ENCODE data around the gene SYNGR1.

SYNGR1 gene

GRCh38 chr22:39432361-39432811 is 82.6 kb downstream of the SYNGR1 start:
- no peak for DNase-seq

- no peak for DNase-seq
These were observed 83.9 kb downstream of the SYNGR1 start for GRCh38 chr22:39433476-39434242.

- no peak for DNase-seq
These were observed 84.5 kb downstream of the SYNGR1 start for GRCh38 chr22:39434243-39434653.

GRCh38 chr22:39434721-39435120 is 84.9 kb downstream of the SYNGR1 start:
- no peak for DNase-seq

Data from effector CD4-positive, alpha-beta T cell (primary cell).